ENCODE measurements around the gene SEZ6. TPM values are rescaled to one million over a fixed set of nuclear protein-coding genes. Genes with fewer than 3 reads are reported as not detected.
A peak's percentile ranks its signal among the peaks of the same experiment; 100 is the strongest.

SEZ6 gene
- total RNA-seq, 1 experiment from 2014 or later, result 2.6 TPM

DNA sequence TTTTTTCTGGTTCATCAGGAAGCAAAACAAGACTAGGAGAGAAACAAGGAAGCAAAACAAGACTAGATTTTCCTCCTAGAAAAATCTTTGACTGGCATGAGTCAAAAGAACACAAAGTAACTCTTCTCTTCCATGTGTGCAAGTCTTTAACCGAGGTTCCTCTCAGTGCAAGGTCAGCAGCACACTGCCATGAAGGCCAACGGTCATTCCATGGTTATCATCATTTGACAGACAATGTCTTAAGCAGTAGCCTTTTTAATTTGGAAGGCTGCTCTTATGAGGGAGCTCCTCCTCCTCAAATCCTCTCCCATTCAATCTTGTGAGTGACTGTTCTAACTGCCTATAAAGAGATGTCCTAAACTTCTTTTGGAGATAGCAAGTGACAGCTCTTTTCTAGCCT is 87.5 kb downstream of the SEZ6 start:
- Histone ChIP-seq H3K4me3 (ENCODE audit: low read depth, low read length, poor library complexity, severe bottlenecking) (no peak overlapping the region), H3K27ac (ENCODE audit: low read depth, low read length, poor library complexity, severe bottlenecking) (peak overlapping the region; percentile 19), H3K27me3 (replicated peaks; ENCODE audit: insufficient read depth, low read depth, low read length, poor library complexity) (no peaks in the 10 kb centered on the region), H3K9me3 (ENCODE audit: low read depth, low read length, poor library complexity, severe bottlenecking) (no peaks in the 10 kb centered on the region), H3K36me3 (ENCODE audit: insufficient read depth, low read length, poor library complexity, severe bottlenecking) (peaks cover 95% of the 10 kb centered on the region), H3K4me1 (ENCODE audit: insufficient read depth, low read length, poor library complexity, severe bottlenecking) (no peaks in the 10 kb centered on the region)
- ChIA-PET CTCF (interaction anchor here (1.1 kb wide), 1 partner anchor 191 kb away, joined by 3 read pairs; no protein-coding TSS in a partner anchor), POLR2A (ENCODE audit: low non-redundant PET) (no interaction called here)
- intact Hi-C loops (cut with micrococcal nuclease; ENCODE audit: unreplicated experiment), result no loop called here
- TF ChIP-seq, protein P1, sequence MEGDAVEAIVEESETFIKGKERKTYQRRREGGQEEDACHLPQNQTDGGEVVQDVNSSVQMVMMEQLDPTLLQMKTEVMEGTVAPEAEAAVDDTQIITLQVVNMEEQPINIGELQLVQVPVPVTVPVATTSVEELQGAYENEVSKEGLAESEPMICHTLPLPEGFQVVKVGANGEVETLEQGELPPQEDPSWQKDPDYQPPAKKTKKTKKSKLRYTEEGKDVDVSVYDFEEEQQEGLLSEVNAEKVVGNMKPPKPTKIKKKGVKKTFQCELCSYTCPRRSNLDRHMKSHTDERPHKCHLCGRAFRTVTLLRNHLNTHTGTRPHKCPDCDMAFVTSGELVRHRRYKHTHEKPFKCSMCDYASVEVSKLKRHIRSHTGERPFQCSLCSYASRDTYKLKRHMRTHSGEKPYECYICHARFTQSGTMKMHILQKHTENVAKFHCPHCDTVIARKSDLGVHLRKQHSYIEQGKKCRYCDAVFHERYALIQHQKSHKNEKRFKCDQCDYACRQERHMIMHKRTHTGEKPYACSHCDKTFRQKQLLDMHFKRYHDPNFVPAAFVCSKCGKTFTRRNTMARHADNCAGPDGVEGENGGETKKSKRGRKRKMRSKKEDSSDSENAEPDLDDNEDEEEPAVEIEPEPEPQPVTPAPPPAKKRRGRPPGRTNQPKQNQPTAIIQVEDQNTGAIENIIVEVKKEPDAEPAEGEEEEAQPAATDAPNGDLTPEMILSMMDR (conservative IDR thresholded peaks at IDR 0.05; ENCODE audit: low read depth, low read length), result no peak
- no peak for TF ChIP-seq EZH2 (IDR thresholded peaks at IDR 0.05; ENCODE audit: borderline replicate concordance, low read depth, low read length, poor library complexity, severe bottlenecking)
- no peak for DNase-seq (ENCODE audit: low spot score)
- no TSS peak for BruUV-seq (replicated peaks)

DNA sequence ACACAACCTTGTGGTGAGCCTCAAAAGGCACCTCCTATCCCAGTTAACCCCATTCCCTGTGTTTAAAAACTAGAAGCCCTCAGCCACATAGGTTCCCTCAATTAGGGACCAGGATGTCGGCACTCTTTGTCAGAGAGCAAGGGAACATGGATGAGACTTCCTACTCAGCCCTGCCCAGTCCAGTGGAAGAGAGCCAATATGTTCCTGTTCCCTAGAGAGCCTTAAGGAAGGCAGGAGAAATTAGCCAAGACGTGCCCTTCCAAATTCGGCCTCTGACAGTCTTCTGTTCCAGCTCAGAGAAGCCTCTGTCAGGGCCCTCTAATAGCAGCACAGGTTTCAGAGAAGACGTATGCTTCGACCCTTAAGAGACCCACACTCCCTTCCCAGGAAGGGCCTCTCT is 88.4 kb downstream of the SEZ6 start:
- no TSS peak for BruUV-seq (replicated peaks)
- Histone ChIP-seq H3K36me3 (ENCODE audit: insufficient read depth, low read length, poor library complexity, severe bottlenecking) (peaks cover 95% of the 10 kb centered on the region), H3K4me3 (ENCODE audit: low read depth, low read length, poor library complexity, severe bottlenecking) (no peak overlapping the region), H3K4me1 (ENCODE audit: insufficient read depth, low read length, poor library complexity, severe bottlenecking) (no peaks in the 10 kb centered on the region), H3K27ac (ENCODE audit: low read depth, low read length, poor library complexity, severe bottlenecking) (peak overlapping the region; percentile 19), H3K9me3 (ENCODE audit: low read depth, low read length, poor library complexity, severe bottlenecking) (no peaks in the 10 kb centered on the region), H3K27me3 (replicated peaks; ENCODE audit: insufficient read depth, low read depth, low read length, poor library complexity) (no peaks in the 10 kb centered on the region)
- CTCF ChIA-PET, result interaction anchor here (2.3 kb wide), 1 partner anchor 191 kb away, joined by 13 read pairs; the partner anchor contains the start of gene TLCD1
- POLR2A ChIA-PET (ENCODE audit: low non-redundant PET), result no interaction called here
- TF ChIP-seq, protein P1 (conservative IDR thresholded peaks at IDR 0.05; ENCODE audit: low read depth, low read length), result no peak
- TF ChIP-seq EZH2 (IDR thresholded peaks at IDR 0.05; ENCODE audit: borderline replicate concordance, low read depth, low read length, poor library complexity, severe bottlenecking), result no peak
- intact Hi-C loops (cut with micrococcal nuclease; ENCODE audit: unreplicated experiment), result loop anchor here (2.0 kb wide), 1 partner anchor 193 kb away; no protein-coding TSS in a partner anchor
- DNase-seq (ENCODE audit: low spot score), result no peak

DNA sequence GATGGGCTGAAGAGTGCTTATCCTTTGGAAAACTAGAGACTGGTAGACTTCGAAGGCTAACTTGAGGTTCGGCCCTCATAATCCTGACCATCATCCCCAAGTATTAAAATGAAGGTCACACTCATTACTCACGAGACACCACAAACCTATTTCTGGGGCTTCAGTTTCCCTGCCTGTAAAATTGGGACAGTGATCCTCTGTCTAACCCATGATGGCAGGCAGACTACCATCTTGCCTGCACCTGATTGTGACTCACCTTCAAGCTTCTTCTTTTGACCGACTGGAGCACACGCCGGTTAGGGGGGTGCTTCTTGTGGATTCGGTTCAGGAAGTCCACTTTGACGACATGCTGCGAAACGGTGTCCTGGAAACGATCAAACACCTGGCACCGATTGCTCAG is 88.8 kb downstream of the SEZ6 start:
- POLR2A ChIA-PET (ENCODE audit: low non-redundant PET), result interaction anchor here (0.6 kb wide), 1 partner anchor 195 kb away, joined by 8 read pairs; no protein-coding TSS in a partner anchor
- no TSS peak for BruUV-seq (replicated peaks)
- Histone ChIP-seq H3K27ac (ENCODE audit: low read depth, low read length, poor library complexity, severe bottlenecking) (no peak overlapping the region), H3K4me1 (ENCODE audit: insufficient read depth, low read length, poor library complexity, severe bottlenecking) (no peaks in the 10 kb centered on the region), H3K36me3 (ENCODE audit: insufficient read depth, low read length, poor library complexity, severe bottlenecking) (peaks cover 95% of the 10 kb centered on the region), H3K4me3 (ENCODE audit: low read depth, low read length, poor library complexity, severe bottlenecking) (no peak overlapping the region), H3K27me3 (replicated peaks; ENCODE audit: insufficient read depth, low read depth, low read length, poor library complexity) (no peaks in the 10 kb centered on the region), H3K9me3 (ENCODE audit: low read depth, low read length, poor library complexity, severe bottlenecking) (no peaks in the 10 kb centered on the region)
- intact Hi-C loops (cut with micrococcal nuclease; ENCODE audit: unreplicated experiment), result loop anchor here (2.0 kb wide), 1 partner anchor 192 kb away; no protein-coding TSS in a partner anchor
- CTCF ChIA-PET, result interaction anchor here (0.9 to 2.3 kb wide), 2 partner anchors 154 to 190 kb away, joined by 4 to 13 read pairs; partner anchors contain the start of gene TLCD1
- no peak for DNase-seq (ENCODE audit: low spot score)
- TF ChIP-seq, protein P1 (conservative IDR thresholded peaks at IDR 0.05; ENCODE audit: low read depth, low read length), result no peak
- TF ChIP-seq EZH2 (IDR thresholded peaks at IDR 0.05; ENCODE audit: borderline replicate concordance, low read depth, low read length, poor library complexity, severe bottlenecking), result no peak
